GM19193 (cell line): ENCODE results near the gene TMCO6.
A peak's percentile ranks its signal among the peaks of the same experiment; 100 is the strongest.

Experiments
- POLR2A ChIP-seq: IDR thresholded peaks from 4 replicates; pipeline ENCODE4 v1.6.1; 2011; ENCODE audit not compliant: insufficient read depth, insufficient read length; ENCODE audit errors: extremely low read depth

The TMCO6 gene

GRCh38 chr5:140639148-140639981, at the start of gene TMCO6:
Gene TMCO6 (plus strand): TSS chr5:140639451. CDS start chr5:140639528, 77 bp downstream.
- TF ChIP-seq POLR2A = peak; percentile 82

GRCh38 chr5:140590861-140591260, 48.4 kb upstream of the TMCO6 start:
- TF ChIP-seq POLR2A = no peak

GRCh38 chr5:140591747-140592372, 47.4 kb upstream of the TMCO6 start:
- TF ChIP-seq POLR2A = no peak

- TF ChIP-seq POLR2A = no peak
These were observed 45.1 kb upstream of the TMCO6 start for GRCh38 chr5:140594169-140594568.

GRCh38 chr5:140595538-140596300, 43.5 kb upstream of the TMCO6 start:
- no peak for TF ChIP-seq POLR2A

GRCh38 chr5:140596321-140596741, 42.9 kb upstream of the TMCO6 start:
- TF ChIP-seq POLR2A = no peak

GRCh38 chr5:140598836-140599235, 40.4 kb upstream of the TMCO6 start:
- TF ChIP-seq POLR2A = no peak

- TF ChIP-seq POLR2A = no peak
These were observed 39.2 kb upstream of the TMCO6 start for GRCh38 chr5:140600096-140600495.

GRCh38 chr5:140602147-140602546, 37.1 kb upstream of the TMCO6 start:
- no peak for TF ChIP-seq POLR2A

- no peak for TF ChIP-seq POLR2A
These were observed 35.5 kb upstream of the TMCO6 start for GRCh38 chr5:140603734-140604133.

GRCh38 chr5:140605879-140606278, 33.4 kb upstream of the TMCO6 start:
- no peak for TF ChIP-seq POLR2A

- no peak for TF ChIP-seq POLR2A
These were observed 32.2 kb upstream of the TMCO6 start for GRCh38 chr5:140607031-140607430.

GRCh38 chr5:140608722-140609121, 30.5 kb upstream of the TMCO6 start:
- no peak for TF ChIP-seq POLR2A

GRCh38 chr5:140609126-140609525, 30.1 kb upstream of the TMCO6 start:
- no peak for TF ChIP-seq POLR2A

- TF ChIP-seq POLR2A = no peak
These were observed 28.2 kb upstream of the TMCO6 start for GRCh38 chr5:140611020-140611521.
